ENCODE results near the gene VTI1A.

VTI1A gene

GRCh38 chr10:112624546-112625048 lies 177.6 kb downstream of the VTI1A start:
- TF ChIP-seq EZH2phosphoT487 (IDR thresholded peaks at IDR 0.05; ENCODE audit: borderline replicate concordance) (no peak), CTCF (conservative IDR thresholded peaks at IDR 0.05; ENCODE audit: low read length) (no peak)
- no peaks in the 10 kb centered on the region for H3K79me2 ChIP-seq (ENCODE audit: insufficient read depth, low read length)
- no peaks in the 10 kb centered on the region for H3K9me3 ChIP-seq (ENCODE audit: insufficient read depth, low read depth, low read length)
- no peaks in the 10 kb centered on the region for H3K9me2 ChIP-seq (replicated peaks; ENCODE audit: low read depth, low read length)
- no peaks in the 10 kb centered on the region for H4K20me1 ChIP-seq (ENCODE audit: insufficient read depth, low read length, poor library complexity, severe bottlenecking)
- no peak overlapping the region for H3K4me3 ChIP-seq (ENCODE audit: low read length, poor library complexity, severe bottlenecking)
- no peaks in the 10 kb centered on the region for H3K36me3 ChIP-seq (ENCODE audit: insufficient read depth, low read length)
- no peaks in the 10 kb centered on the region for H3F3A ChIP-seq (ENCODE audit: low read depth)
- H3K9ac ChIP-seq (ENCODE audit: low read depth, low read length, poor library complexity, severe bottlenecking) = no peak overlapping the region
- H3K4me1 ChIP-seq (ENCODE audit: insufficient read depth, low read length, poor library complexity, severe bottlenecking) = no peaks in the 10 kb centered on the region
- no peaks in the 10 kb centered on the region for H3K27me3 ChIP-seq (ENCODE audit: insufficient read depth, low read length, poor library complexity, severe bottlenecking)
- no peak overlapping the region for H2AFZ ChIP-seq (ENCODE audit: low read length)
- H3K4me2 ChIP-seq (ENCODE audit: low read depth, low read length, poor library complexity, severe bottlenecking) = no peak overlapping the region

- no peak for TF ChIP-seq CTCF (conservative IDR thresholded peaks at IDR 0.05; ENCODE audit: low read length)
- TF ChIP-seq EZH2phosphoT487 (IDR thresholded peaks at IDR 0.05; ENCODE audit: borderline replicate concordance) = no peak
Observed at GRCh38 chr10:112628951-112629609, 182.1 kb downstream of the VTI1A start.

GRCh38 chr10:112631501-112632400 lies 184.7 kb downstream of the VTI1A start:
- no peak overlapping the region for H3K4me3 ChIP-seq (ENCODE audit: low read length, poor library complexity, severe bottlenecking)
- H4K20me1 ChIP-seq (ENCODE audit: insufficient read depth, low read length, poor library complexity, severe bottlenecking) = no peaks in the 10 kb centered on the region
- H3K4me1 ChIP-seq (ENCODE audit: insufficient read depth, low read length, poor library complexity, severe bottlenecking) = no peaks in the 10 kb centered on the region
- H3F3A ChIP-seq (ENCODE audit: low read depth) = no peaks in the 10 kb centered on the region
- H3K79me2 ChIP-seq (ENCODE audit: insufficient read depth, low read length) = no peaks in the 10 kb centered on the region
- no peak overlapping the region for H2AFZ ChIP-seq (ENCODE audit: low read length)
- no peaks in the 10 kb centered on the region for H3K36me3 ChIP-seq (ENCODE audit: insufficient read depth, low read length)
- no peak overlapping the region for H3K4me2 ChIP-seq (ENCODE audit: low read depth, low read length, poor library complexity, severe bottlenecking)
- no peak overlapping the region for H3K9ac ChIP-seq (ENCODE audit: low read depth, low read length, poor library complexity, severe bottlenecking)
- no peaks in the 10 kb centered on the region for H3K9me2 ChIP-seq (replicated peaks; ENCODE audit: low read depth, low read length)
- no peaks in the 10 kb centered on the region for H3K9me3 ChIP-seq (ENCODE audit: insufficient read depth, low read depth, low read length)
- TF ChIP-seq EZH2phosphoT487 (IDR thresholded peaks at IDR 0.05; ENCODE audit: borderline replicate concordance) (no peak), CTCF (conservative IDR thresholded peaks at IDR 0.05; ENCODE audit: low read length) (no peak)
- no peaks in the 10 kb centered on the region for H3K27me3 ChIP-seq (ENCODE audit: insufficient read depth, low read length, poor library complexity, severe bottlenecking)

More at GRCh38 chr10:112628951-112629609, 182.1 kb downstream of the VTI1A start:
- no peaks in the 10 kb centered on the region for H3K36me3 ChIP-seq (ENCODE audit: insufficient read depth, low read length)
- no peaks in the 10 kb centered on the region for H3K9me2 ChIP-seq (replicated peaks; ENCODE audit: low read depth, low read length)
- no peaks in the 10 kb centered on the region for H4K20me1 ChIP-seq (ENCODE audit: insufficient read depth, low read length, poor library complexity, severe bottlenecking)
- no peak overlapping the region for H3K4me3 ChIP-seq (ENCODE audit: low read length, poor library complexity, severe bottlenecking)
- H3K9ac ChIP-seq (ENCODE audit: low read depth, low read length, poor library complexity, severe bottlenecking) = no peak overlapping the region
- H3F3A ChIP-seq (ENCODE audit: low read depth) = no peaks in the 10 kb centered on the region
- H3K4me2 ChIP-seq (ENCODE audit: low read depth, low read length, poor library complexity, severe bottlenecking) = no peak overlapping the region
- no peaks in the 10 kb centered on the region for H3K27me3 ChIP-seq (ENCODE audit: insufficient read depth, low read length, poor library complexity, severe bottlenecking)
- H3K4me1 ChIP-seq (ENCODE audit: insufficient read depth, low read length, poor library complexity, severe bottlenecking) = no peaks in the 10 kb centered on the region
- no peak overlapping the region for H2AFZ ChIP-seq (ENCODE audit: low read length)
- no peaks in the 10 kb centered on the region for H3K79me2 ChIP-seq (ENCODE audit: insufficient read depth, low read length)
- H3K9me3 ChIP-seq (ENCODE audit: insufficient read depth, low read depth, low read length) = no peaks in the 10 kb centered on the region

Data from Loucy (cell line).